ENCODE results near the gene ACE. TPM values are rescaled to one million over a fixed set of nuclear protein-coding genes. Genes with fewer than 3 reads are reported as not detected.
A peak's percentile ranks its signal among the peaks of the same experiment; 100 is the strongest.
"Not testable (repeated sequence)": the region's sequence is repeated elsewhere in the genome, so short reads cannot be mapped to it uniquely, and the experiment has no call there.

ACE gene
- total RNA-seq, 1 donor from 2014 or later, result 0.42 TPM

GRCh38 chr17:63448655-63449054, 28.2 kb upstream of the ACE start:
- no peak for DNase-seq (ENCODE audit: low read depth, low spot score)
- Mint-ChIP-seq H3K36me3 (ENCODE audit: low read depth) (no peaks in the 10 kb centered on the region), H3K4me3 (peak overlapping the region; percentile 73), H3K4me1 (peaks cover 13% of the 10 kb centered on the region), H3K27me3 (ENCODE audit: low read depth) (peaks cover 13% of the 10 kb centered on the region), H3K9me3 (no peaks in the 10 kb centered on the region), H3K27ac (ENCODE audit: unreplicated experiment) (no peak overlapping the region)
- TF ChIP-seq CTCF (conservative IDR thresholded peaks at IDR 0.05), result no peak

GRCh38 chr17:63450551-63450950, 26.3 kb upstream of the ACE start:
- peaks cover 14% of the 10 kb centered on the region for H3K4me1 Mint-ChIP-seq
- no peak overlapping the region for H3K27ac Mint-ChIP-seq (ENCODE audit: unreplicated experiment)
- H3K27me3 Mint-ChIP-seq (ENCODE audit: low read depth), result peaks cover 3% of the 10 kb centered on the region
- H3K9me3 Mint-ChIP-seq, result peaks cover 3% of the 10 kb centered on the region
- no peak for TF ChIP-seq CTCF (conservative IDR thresholded peaks at IDR 0.05)
- no peaks in the 10 kb centered on the region for H3K36me3 Mint-ChIP-seq (ENCODE audit: low read depth)
- H3K4me3 Mint-ChIP-seq, result no peak overlapping the region
- no peak for DNase-seq (ENCODE audit: low read depth, low spot score)

GRCh38 chr17:63451150-63451549, 25.7 kb upstream of the ACE start:
- Mint-ChIP-seq H3K27ac (ENCODE audit: unreplicated experiment) (no peak overlapping the region), H3K9me3 (peaks cover 3% of the 10 kb centered on the region), H3K4me3 (no peak overlapping the region), H3K27me3 (ENCODE audit: low read depth) (peaks cover 3% of the 10 kb centered on the region), H3K4me1 (peaks cover 15% of the 10 kb centered on the region), H3K36me3 (ENCODE audit: low read depth) (no peaks in the 10 kb centered on the region)
- TF ChIP-seq CTCF (conservative IDR thresholded peaks at IDR 0.05), result no peak
- DNase-seq (ENCODE audit: low read depth, low spot score), result no peak

- no peak for TF ChIP-seq CTCF (conservative IDR thresholded peaks at IDR 0.05)
- DNase-seq (ENCODE audit: low read depth, low spot score), result no peak
- Mint-ChIP-seq H3K9me3 (peaks cover 3% of the 10 kb centered on the region), H3K27me3 (ENCODE audit: low read depth) (peaks cover 3% of the 10 kb centered on the region), H3K4me1 (peaks cover 15% of the 10 kb centered on the region), H3K4me3 (no peak overlapping the region), H3K27ac (ENCODE audit: unreplicated experiment) (no peak overlapping the region), H3K36me3 (ENCODE audit: low read depth) (no peaks in the 10 kb centered on the region)
These were observed 24.6 kb upstream of the ACE start for GRCh38 chr17:63452046-63452961.

- H3K27me3 Mint-ChIP-seq (ENCODE audit: low read depth), result peaks cover 3% of the 10 kb centered on the region
- TF ChIP-seq CTCF (conservative IDR thresholded peaks at IDR 0.05), result no peak
These were observed 23.8 kb upstream of the ACE start for GRCh38 chr17:63452962-63453551.

GRCh38 chr17:63454357-63454756, 22.5 kb upstream of the ACE start:
- H3K27ac Mint-ChIP-seq (ENCODE audit: unreplicated experiment); H3K36me3 Mint-ChIP-seq (ENCODE audit: low read depth); H3K27me3 Mint-ChIP-seq (ENCODE audit: low read depth); H3K4me3 Mint-ChIP-seq; DNase-seq (ENCODE audit: low read depth, low spot score); H3K9me3 Mint-ChIP-seq: not testable (repeated sequence)
- H3K4me1 Mint-ChIP-seq, result peaks cover 15% of the 10 kb centered on the region

More at GRCh38 chr17:63452962-63453551, 23.8 kb upstream of the ACE start:
- H3K36me3 Mint-ChIP-seq (ENCODE audit: low read depth), result no peaks in the 10 kb centered on the region
- H3K4me3 Mint-ChIP-seq, result no peak overlapping the region
- no peak for DNase-seq (ENCODE audit: low read depth, low spot score)
- peaks cover 15% of the 10 kb centered on the region for H3K4me1 Mint-ChIP-seq
- H3K27ac Mint-ChIP-seq (ENCODE audit: unreplicated experiment), result no peak overlapping the region
- peaks cover 3% of the 10 kb centered on the region for H3K9me3 Mint-ChIP-seq
